EH (cell line): Measurements from ENCODE around the gene MFAP1.

Experiments
- DNase-seq: peaks from one replicate; pipeline ENCODE4 v3.0.0-alpha.2; 2015; ENCODE audit warnings: low read depth

Gene MFAP1

DNA sequence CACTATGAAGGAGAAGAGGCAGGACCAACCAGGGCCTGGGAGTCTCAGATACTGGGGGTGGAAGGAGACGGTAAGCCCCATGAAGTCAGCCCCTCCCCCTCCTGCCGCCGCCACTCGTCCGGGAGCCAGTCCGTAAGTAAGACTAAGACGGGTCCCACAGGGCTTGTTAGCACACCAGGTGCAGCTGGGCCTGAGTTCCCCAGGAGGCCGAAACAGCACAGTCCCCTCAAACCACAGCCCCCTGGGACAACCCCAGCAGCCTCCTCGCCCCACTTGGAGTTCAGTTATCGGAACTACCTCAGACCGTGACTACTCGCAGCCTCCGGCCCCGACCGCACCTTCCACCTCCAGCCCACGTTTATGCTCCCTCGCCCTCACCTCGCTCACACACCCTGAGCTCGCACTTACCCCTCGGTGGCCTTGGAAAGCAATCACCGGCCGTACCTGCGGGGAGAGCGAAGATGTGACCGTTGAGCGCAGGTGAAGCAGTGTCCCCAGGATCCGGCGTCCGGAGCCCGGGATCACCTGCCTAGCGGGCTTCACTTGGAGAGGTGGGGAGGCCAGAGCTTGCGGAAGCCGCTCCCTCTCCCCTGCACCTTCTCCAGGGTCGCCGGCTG, 48.3 kb downstream of the MFAP1 start:
- no peak for DNase-seq

DNA sequence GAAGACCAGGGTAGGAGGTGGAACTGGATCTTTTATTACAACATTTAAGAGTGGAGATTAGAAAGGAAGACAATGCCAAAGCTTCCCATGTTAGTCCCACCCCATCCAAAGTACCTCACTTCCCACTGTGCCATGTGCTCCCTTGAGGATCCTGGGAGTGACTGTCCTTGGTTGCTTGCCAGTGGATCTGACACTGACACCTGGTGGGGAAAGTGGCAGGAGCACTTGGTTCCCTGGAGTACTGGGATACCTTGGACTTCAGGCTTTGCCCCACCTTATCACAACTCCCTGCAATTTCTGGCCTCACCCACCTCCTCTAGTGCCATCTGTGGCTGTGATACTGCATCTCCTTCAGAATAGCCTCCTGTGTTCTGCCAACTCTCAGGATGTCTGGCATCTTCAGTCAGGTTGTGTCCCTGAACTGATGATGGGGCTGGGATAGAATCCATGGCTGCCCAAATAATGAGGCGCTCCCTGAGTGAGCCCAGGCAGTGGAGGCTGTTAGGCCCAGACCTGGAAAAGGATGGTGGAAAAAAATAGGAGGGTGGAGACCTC, 49.0 kb downstream of the MFAP1 start:
- peak; percentile 61 for DNase-seq

DNA sequence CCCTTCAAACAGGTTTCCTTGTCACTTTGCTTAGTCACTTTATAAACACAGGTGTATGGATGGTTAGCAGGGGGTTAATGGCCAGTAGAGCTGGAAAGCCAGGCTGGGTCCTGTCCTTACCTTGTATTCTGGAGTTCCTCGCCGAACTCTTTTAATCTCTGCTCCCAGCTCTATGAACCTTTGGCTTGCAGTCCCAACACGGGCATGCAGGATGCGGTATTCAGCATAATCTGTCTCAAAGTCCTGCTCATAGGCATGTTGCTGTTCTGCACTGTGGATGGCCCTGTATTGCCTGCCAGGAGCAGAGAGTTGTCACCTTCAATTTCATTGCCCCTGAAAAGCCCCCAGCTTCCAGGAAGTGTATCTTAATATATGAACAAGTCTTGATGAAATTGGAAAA, 50.4 kb downstream of the MFAP1 start:
- no peak for DNase-seq

DNA sequence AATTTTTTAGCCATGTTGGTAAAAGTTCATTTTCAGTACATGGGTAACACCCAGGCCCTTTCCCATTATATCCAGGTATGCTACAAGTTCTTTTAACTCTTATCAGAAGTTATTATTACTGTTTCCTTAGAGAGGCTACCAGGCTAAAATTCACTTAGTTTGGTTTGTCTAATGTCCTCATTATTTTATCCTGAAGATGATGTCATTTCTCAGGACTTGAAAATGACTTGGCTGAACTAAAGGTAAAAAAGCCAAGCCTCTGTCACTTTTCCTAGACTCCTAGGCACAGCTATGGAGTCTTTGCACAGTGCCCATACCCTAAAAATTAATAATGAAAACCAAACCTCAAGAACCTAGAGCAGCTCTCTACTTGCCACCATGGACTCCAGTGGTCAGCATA, 51.9 kb downstream of the MFAP1 start:
- DNase-seq = no peak

DNA sequence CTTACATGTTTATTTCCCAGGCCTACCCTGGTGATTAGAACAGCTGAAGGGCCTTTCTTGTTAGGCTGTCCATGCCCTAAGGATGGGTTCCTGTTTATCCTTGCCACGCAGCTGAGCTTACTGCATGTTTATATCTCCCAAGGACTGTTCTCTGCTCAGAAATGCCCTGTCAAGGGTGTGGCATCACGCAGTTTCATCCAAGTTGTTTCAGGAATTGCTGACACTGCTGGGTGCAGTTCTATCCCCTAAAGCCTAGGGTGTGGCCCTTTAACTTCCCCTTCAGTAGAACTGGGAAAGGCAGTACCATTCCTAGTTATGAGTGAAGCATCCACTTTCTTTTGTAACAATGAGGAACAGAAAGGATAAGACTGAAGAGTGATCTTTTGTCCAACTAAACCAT, 52.7 kb downstream of the MFAP1 start:
- DNase-seq = no peak

DNA sequence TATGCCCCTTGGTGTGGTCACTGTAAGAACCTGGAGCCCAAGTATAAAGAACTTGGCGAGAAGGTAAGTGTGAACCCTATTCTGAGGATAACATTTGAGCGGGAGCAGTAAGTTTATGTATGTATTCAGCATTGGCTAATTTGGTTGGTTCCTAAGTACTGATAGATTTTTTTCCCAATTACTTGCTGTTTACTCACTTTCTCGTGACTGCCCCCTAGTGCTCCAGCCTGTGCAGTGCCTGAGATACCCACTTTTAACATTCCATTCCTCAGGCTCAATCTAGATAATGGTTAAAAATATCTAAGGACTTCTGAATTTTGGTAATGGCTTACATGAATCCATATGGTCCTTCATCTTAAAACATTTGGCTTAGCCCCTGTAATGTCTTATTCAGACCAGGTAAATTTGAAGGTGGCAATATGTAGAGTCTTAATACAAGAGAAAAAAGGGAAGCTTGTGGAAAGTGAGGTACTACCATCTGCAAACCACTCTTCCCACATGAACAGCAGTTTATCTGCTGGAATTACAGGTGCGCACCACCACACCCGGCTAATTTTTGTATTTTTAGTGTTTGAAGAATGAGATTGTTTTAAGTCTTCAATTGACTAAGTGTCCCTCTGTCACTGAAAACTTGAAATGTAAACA, 54.8 kb downstream of the MFAP1 start:
- DNase-seq = peak; percentile 73

DNA sequence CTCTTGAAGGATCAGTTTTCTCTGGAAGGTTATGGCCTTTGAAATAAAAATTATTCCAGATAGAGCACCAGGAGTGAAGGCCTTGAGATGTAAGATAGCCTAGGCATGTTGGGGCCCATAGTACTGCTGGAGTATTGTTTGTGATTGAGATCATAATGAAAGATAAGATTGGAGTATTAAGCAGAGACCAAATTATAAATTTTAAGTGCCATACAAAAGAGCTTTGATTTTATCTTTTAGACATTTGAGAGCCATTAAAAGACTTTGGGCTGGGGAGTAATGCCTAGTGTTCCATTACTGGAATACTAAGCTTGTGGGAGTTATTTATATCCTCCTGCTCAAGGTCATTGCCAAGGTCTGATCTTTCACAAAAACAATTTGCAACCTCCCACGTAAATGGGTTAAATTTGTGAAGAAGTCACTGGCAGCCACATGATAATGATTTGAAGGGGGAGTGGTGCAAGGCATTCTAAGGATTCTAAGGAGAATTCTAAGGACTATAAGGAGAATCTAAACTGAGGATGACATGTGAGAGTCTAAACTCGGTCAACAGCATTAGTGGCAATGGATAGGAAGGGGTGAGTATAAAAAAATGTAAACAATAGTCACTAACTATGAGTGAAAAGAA, 60.6 kb downstream of the MFAP1 start:
- DNase-seq = peak; percentile 27

DNA sequence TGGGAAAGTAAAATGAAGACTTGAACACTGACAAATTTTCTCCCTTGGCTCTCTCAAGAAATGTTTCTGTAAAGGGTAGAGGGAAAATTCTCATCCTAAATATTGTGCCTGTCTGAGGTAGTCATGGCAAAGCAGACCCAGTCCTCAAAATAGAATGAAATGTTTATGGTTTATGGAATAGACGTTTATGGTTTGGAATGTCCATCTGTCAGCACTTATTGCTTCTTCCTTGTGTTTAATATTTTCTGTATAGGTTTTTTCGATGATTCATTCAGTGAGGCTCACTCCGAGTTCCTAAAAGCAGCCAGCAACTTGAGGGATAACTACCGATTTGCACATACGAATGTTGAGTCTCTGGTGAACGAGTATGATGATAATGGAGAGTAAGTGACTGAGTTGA, 61.7 kb downstream of the MFAP1 start:
- DNase-seq = no peak
